DOHH2 (cell line): ENCODE data around the gene HECW1.

Source experiments
- H3F3A ChIP-seq: fragments of 200-600 bp; sonication (generic), shearing (Covaris generic); 2 replicates; pipeline ENCODE4 v1.6.0; 2016; ENCODE audit warnings: antibody characterized with exemption, mild to moderate bottlenecking; ENCODE audit not compliant: control insufficient read depth, insufficient read depth
- H3K27ac ChIP-seq: fragments of 200-600 bp; sonication (generic); 2 replicates; pipeline ENCODE4 v1.5.1; 2014; ENCODE audit warnings: low read depth, mild to moderate bottlenecking, low read length, moderate library complexity
- H3K27me3 ChIP-seq: fragments of 200-600 bp; sonication (generic); 2 replicates; pipeline ENCODE4 v1.6.1; 2014; ENCODE audit warnings: mild to moderate bottlenecking, low read length, mixed read lengths; ENCODE audit not compliant: control insufficient read depth
- H3K36me3 ChIP-seq: fragments of 200-600 bp; sonication (generic); 2 replicates; pipeline ENCODE4 v1.6.1; 2014; ENCODE audit warnings: mild to moderate bottlenecking, low read length, moderate library complexity, mixed read lengths; ENCODE audit not compliant: control insufficient read depth
- H3K4me1 ChIP-seq: fragments of 200-600 bp; sonication (generic); 2 replicates; pipeline ENCODE4 v1.6.1; 2014; ENCODE audit warnings: mild to moderate bottlenecking, low read length, mixed read lengths; ENCODE audit not compliant: control insufficient read depth
- H3K4me2 ChIP-seq: fragments of 200-600 bp; sonication (generic); 2 replicates; pipeline ENCODE4 v1.6.0; 2014; ENCODE audit warnings: mild to moderate bottlenecking, low read length, moderate library complexity
- H3K4me3 ChIP-seq: fragments of 200-600 bp; sonication (generic); 2 replicates; pipeline ENCODE4 v1.5.1; 2014; ENCODE audit warnings: mild to moderate bottlenecking, low read length, mixed read lengths
- H3K79me2 ChIP-seq: fragments of 200-600 bp; sonication (generic); 2 replicates; pipeline ENCODE4 v1.6.1; 2014; ENCODE audit warnings: mild to moderate bottlenecking, low read length, mixed read lengths; ENCODE audit not compliant: control insufficient read depth
- H3K9me2 ChIP-seq: fragments of 200-600 bp; sonication (generic); replicated peaks from 2 replicates; pipeline ENCODE4 v1.6.1; 2014; ENCODE audit warnings: mild to moderate bottlenecking, low read length, mixed read lengths; ENCODE audit not compliant: control insufficient read depth
- H3K9me3 ChIP-seq: fragments of 200-600 bp; sonication (generic); 2 replicates; pipeline ENCODE4 v1.6.1; 2014; ENCODE audit warnings: antibody characterized with exemption, low read length, mixed read lengths; ENCODE audit not compliant: control insufficient read depth, insufficient read depth
- H4K20me1 ChIP-seq: fragments of 200-600 bp; sonication (generic); 2 replicates; pipeline ENCODE4 v1.6.0; 2014; ENCODE audit warnings: low read depth, mild to moderate bottlenecking, antibody characterized with exemption, low read length, moderate library complexity; ENCODE audit not compliant: control insufficient read depth, insufficient read depth
- CTCF ChIP-seq: fragments of 200-600 bp; sonication (generic); IDR thresholded peaks from one replicate; pipeline ENCODE4 v1.5.1; 2014; ENCODE audit warnings: antibody characterized with exemption, mild to moderate bottlenecking, low read depth, low read length; ENCODE audit not compliant: poor library complexity, severe bottlenecking
- EZH2phosphoT487 ChIP-seq: fragments of 200-600 bp; sonication (generic); IDR thresholded peaks from 2 replicates; pipeline ENCODE4 v1.6.1; 2017; ENCODE audit warnings: borderline replicate concordance, mild to moderate bottlenecking, antibody characterized with exemption, low read length, moderate library complexity, mixed read lengths

Gene HECW1

GRCh38 chr7:43536773-43537172, 424.3 kb downstream of the HECW1 start:
- Histone ChIP-seq H3K4me1 (no peaks in the 10 kb centered on the region), H3K27ac (no peak overlapping the region), H3K9me2 (no peaks in the 10 kb centered on the region), H3K9me3 (no peaks in the 10 kb centered on the region), H3F3A (no peaks in the 10 kb centered on the region), H3K4me2 (no peak overlapping the region), H3K36me3 (no peaks in the 10 kb centered on the region), H3K79me2 (no peaks in the 10 kb centered on the region), H4K20me1 (no peaks in the 10 kb centered on the region), H3K27me3 (peaks cover 19% of the 10 kb centered on the region), H3K4me3 (no peak overlapping the region)
- TF ChIP-seq CTCF, result no peak
- no peak for TF ChIP-seq EZH2phosphoT487

- Histone ChIP-seq H3K36me3 (no peaks in the 10 kb centered on the region), H3K79me2 (no peaks in the 10 kb centered on the region), H3K4me2 (no peak overlapping the region), H3K4me1 (no peaks in the 10 kb centered on the region), H3K27me3 (peaks cover 19% of the 10 kb centered on the region), H3K4me3 (no peak overlapping the region), H3F3A (no peaks in the 10 kb centered on the region), H3K27ac (no peak overlapping the region), H3K9me3 (no peaks in the 10 kb centered on the region), H3K9me2 (no peaks in the 10 kb centered on the region), H4K20me1 (no peaks in the 10 kb centered on the region)
- TF ChIP-seq CTCF, result no peak
- no peak for TF ChIP-seq EZH2phosphoT487
Measured at GRCh38 chr7:43537765-43538403, 425.4 kb downstream of the HECW1 start.

GRCh38 chr7:43538404-43538771, 425.9 kb downstream of the HECW1 start:
- H4K20me1 ChIP-seq, result no peaks in the 10 kb centered on the region
- no peak overlapping the region for H3K4me2 ChIP-seq
- no peaks in the 10 kb centered on the region for H3F3A ChIP-seq
- no peaks in the 10 kb centered on the region for H3K79me2 ChIP-seq
- no peaks in the 10 kb centered on the region for H3K9me3 ChIP-seq
- H3K4me1 ChIP-seq, result no peaks in the 10 kb centered on the region
- H3K9me2 ChIP-seq, result no peaks in the 10 kb centered on the region
- no peak overlapping the region for H3K4me3 ChIP-seq
- peaks cover 19% of the 10 kb centered on the region for H3K27me3 ChIP-seq
- H3K36me3 ChIP-seq, result no peaks in the 10 kb centered on the region
- TF ChIP-seq EZH2phosphoT487 (no peak), CTCF (no peak)
- no peak overlapping the region for H3K27ac ChIP-seq
